Measurements from ENCODE around the gene ELOVL1.

DNA sequence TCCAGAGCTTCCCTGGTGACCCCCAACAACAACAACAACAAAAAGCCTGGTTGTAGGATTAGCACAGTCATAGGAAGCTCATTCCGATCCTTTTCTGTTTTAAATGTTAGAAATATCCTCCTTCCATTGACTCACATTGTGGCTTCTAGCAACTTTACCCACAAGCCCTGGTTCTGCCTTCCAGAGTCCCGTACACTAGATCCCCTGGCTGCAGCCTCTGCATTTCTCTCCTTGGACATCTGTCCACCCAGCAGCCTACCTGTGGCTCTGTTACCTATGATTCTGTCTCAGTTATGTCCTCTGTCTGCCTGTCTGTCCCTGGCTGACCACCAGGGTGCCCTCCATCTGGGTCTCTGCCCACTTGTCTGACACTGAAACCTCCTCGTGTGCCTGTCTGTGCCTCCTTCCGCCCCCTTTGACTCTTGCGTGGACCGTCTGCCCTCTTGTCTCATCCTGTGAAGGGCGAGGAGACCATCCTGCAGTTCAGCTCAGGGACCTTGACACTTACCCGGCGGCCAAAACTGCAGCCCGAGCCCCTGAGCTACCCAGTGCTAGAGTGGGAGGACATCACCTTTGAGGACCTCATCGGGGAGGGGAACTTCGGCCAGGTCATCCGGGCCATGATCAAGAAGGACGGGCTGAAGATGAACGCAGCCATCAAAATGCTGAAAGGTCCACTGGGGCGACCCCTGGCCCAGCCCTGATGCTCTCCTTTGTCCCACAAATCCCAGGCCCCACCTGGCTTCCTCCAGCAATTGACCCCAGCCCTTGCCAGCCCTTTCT lies 50.9 kb downstream of the ELOVL1 start:
- TF ChIP-seq, protein P1, sequence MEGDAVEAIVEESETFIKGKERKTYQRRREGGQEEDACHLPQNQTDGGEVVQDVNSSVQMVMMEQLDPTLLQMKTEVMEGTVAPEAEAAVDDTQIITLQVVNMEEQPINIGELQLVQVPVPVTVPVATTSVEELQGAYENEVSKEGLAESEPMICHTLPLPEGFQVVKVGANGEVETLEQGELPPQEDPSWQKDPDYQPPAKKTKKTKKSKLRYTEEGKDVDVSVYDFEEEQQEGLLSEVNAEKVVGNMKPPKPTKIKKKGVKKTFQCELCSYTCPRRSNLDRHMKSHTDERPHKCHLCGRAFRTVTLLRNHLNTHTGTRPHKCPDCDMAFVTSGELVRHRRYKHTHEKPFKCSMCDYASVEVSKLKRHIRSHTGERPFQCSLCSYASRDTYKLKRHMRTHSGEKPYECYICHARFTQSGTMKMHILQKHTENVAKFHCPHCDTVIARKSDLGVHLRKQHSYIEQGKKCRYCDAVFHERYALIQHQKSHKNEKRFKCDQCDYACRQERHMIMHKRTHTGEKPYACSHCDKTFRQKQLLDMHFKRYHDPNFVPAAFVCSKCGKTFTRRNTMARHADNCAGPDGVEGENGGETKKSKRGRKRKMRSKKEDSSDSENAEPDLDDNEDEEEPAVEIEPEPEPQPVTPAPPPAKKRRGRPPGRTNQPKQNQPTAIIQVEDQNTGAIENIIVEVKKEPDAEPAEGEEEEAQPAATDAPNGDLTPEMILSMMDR (IDR thresholded peaks at IDR 0.05; ENCODE audit: insufficient read depth, low read length) = no peak
- TF ChIP-seq POLR2AphosphoS5 (IDR thresholded peaks at IDR 0.05; ENCODE audit: low read depth) (no peak), REST (IDR thresholded peaks at IDR 0.05; ENCODE audit: insufficient replicate concordance, low read depth) (no peak)
